Neutrophil (primary cell): ENCODE measurements around the gene CAMK1D.

Experiments used
- H3K27ac ChIP-seq: fragments of 200-600 bp; sonication (generic); 2 replicates; pipeline ENCODE4 v1.5.1; 2016; ENCODE audit warnings: mild to moderate bottlenecking, moderate library complexity
- H3K27me3 ChIP-seq: fragments of 200-600 bp; sonication (generic); 2 replicates; pipeline ENCODE4 v1.6.0; 2016; ENCODE audit warnings: mild to moderate bottlenecking
- H3K36me3 ChIP-seq: fragments of 200-600 bp; sonication (generic); 2 replicates; pipeline ENCODE4 v1.5.1; 2017
- H3K4me1 ChIP-seq, 2 experiments: fragments of 200-600 bp in 1 of 2; sonication (generic) in 1 of 2; 1 replicate in 1 of 2; 2 replicates in 1 of 2; pipeline versions ENCODE4 v1.5.1 to v1.6.1; 2013 to 2016; ENCODE audit warnings: low read depth in 1 of 2, low read length in 1 of 2, mild to moderate bottlenecking in 1 of 2, moderate library complexity in 1 of 2; ENCODE audit not compliant: control insufficient read depth in 1 of 2, insufficient read depth in 1 of 2
- H3K4me3 ChIP-seq, 2 experiments: fragments of 200-600 bp in 1 of 2; sonication (generic) in 1 of 2; 1 replicate in 1 of 2; 2 replicates in 1 of 2; pipeline ENCODE4 v1.5.1; 2013 to 2016; ENCODE audit warnings: low read depth in 1 of 2, low read length in 1 of 2, mild to moderate bottlenecking in 1 of 2, moderate library complexity in 1 of 2
- H3K9me3 ChIP-seq: fragments of 200-600 bp; sonication (generic); 2 replicates; pipeline ENCODE4 v1.5.1; 2016
- CTCF ChIP-seq: fragments of 200-600 bp; sonication (generic); IDR thresholded peaks from 2 replicates; pipeline ENCODE4 v1.5.1; 2016; ENCODE audit warnings: antibody characterized with exemption

Gene CAMK1D

GRCh38 chr10:12518024-12518423 lies 168.7 kb downstream of the CAMK1D start:
- Histone ChIP-seq H3K27me3 (no peaks in the 10 kb centered on the region), H3K4me1 (no peaks in the 10 kb centered on the region), H3K9me3 (no peaks in the 10 kb centered on the region), H3K36me3 (no peaks in the 10 kb centered on the region), H3K4me3 (no peak overlapping the region), H3K27ac (no peak overlapping the region)
- no peak for TF ChIP-seq CTCF

- H3K4me3 ChIP-seq: no peak overlapping the region
- no peak for TF ChIP-seq CTCF
- no peaks in the 10 kb centered on the region for H3K9me3 ChIP-seq
- H3K36me3 ChIP-seq: no peaks in the 10 kb centered on the region
- H3K27me3 ChIP-seq: no peaks in the 10 kb centered on the region
- H3K27ac ChIP-seq: no peak overlapping the region
- no peaks in the 10 kb centered on the region for H3K4me1 ChIP-seq
Measured at GRCh38 chr10:12521423-12521822, 172.1 kb downstream of the CAMK1D start.

GRCh38 chr10:12526311-12526710 lies 177.0 kb downstream of the CAMK1D start:
- no peaks in the 10 kb centered on the region for H3K9me3 ChIP-seq
- no peaks in the 10 kb centered on the region for H3K4me1 ChIP-seq
- H3K27ac ChIP-seq: no peak overlapping the region
- no peak overlapping the region for H3K4me3 ChIP-seq
- no peaks in the 10 kb centered on the region for H3K27me3 ChIP-seq
- H3K36me3 ChIP-seq: no peaks in the 10 kb centered on the region
- no peak for TF ChIP-seq CTCF

GRCh38 chr10:12529976-12530375 lies 180.6 kb downstream of the CAMK1D start:
- no peak overlapping the region for H3K4me3 ChIP-seq
- H3K4me1 ChIP-seq: no peaks in the 10 kb centered on the region
- no peaks in the 10 kb centered on the region for H3K36me3 ChIP-seq
- no peak for TF ChIP-seq CTCF
- H3K27me3 ChIP-seq: no peaks in the 10 kb centered on the region
- no peak overlapping the region for H3K27ac ChIP-seq
- no peaks in the 10 kb centered on the region for H3K9me3 ChIP-seq

GRCh38 chr10:12531305-12532220 lies 182.2 kb downstream of the CAMK1D start:
- Histone ChIP-seq H3K4me3 (no peak overlapping the region), H3K9me3 (no peaks in the 10 kb centered on the region), H3K27ac (no peak overlapping the region), H3K27me3 (no peaks in the 10 kb centered on the region), H3K36me3 (no peaks in the 10 kb centered on the region), H3K4me1 (no peaks in the 10 kb centered on the region)
- TF ChIP-seq CTCF: no peak
